Ishikawa (cell line): ENCODE measurements around the gene FBRSL1.

ENCODE experiments used
- EGR1 ChIP-seq: IDR thresholded peaks from 2 replicates; pipeline ENCODE4 v1.6.1; 2012
- EP300 ChIP-seq: IDR thresholded peaks from 2 replicates; pipeline ENCODE4 v1.6.1; 2012; ENCODE audit warnings: borderline replicate concordance
- REST ChIP-seq: IDR thresholded peaks from 2 replicates; pipeline ENCODE4 v1.6.1; 2012; ENCODE audit warnings: low read depth, mild to moderate bottlenecking
- TAF1 ChIP-seq: IDR thresholded peaks from 2 replicates; pipeline ENCODE4 v1.6.1; 2012; ENCODE audit warnings: low read depth, mild to moderate bottlenecking
- YY1 ChIP-seq: IDR thresholded peaks from 2 replicates; pipeline ENCODE4 v1.6.1; 2012; ENCODE audit warnings: low read depth

- TF ChIP-seq TAF1, result no peak
- no peak for TF ChIP-seq EP300
- no peak for TF ChIP-seq EGR1
- no peak for TF ChIP-seq REST
- TF ChIP-seq YY1, result no peak
Measured at GRCh38 chr12:132538663-132538990, 48.7 kb downstream of the FBRSL1 start.
